ENCODE measurements around the gene PACC1.
A peak's percentile ranks its signal among the peaks of the same experiment; 100 is the strongest.

PACC1 gene

DNA sequence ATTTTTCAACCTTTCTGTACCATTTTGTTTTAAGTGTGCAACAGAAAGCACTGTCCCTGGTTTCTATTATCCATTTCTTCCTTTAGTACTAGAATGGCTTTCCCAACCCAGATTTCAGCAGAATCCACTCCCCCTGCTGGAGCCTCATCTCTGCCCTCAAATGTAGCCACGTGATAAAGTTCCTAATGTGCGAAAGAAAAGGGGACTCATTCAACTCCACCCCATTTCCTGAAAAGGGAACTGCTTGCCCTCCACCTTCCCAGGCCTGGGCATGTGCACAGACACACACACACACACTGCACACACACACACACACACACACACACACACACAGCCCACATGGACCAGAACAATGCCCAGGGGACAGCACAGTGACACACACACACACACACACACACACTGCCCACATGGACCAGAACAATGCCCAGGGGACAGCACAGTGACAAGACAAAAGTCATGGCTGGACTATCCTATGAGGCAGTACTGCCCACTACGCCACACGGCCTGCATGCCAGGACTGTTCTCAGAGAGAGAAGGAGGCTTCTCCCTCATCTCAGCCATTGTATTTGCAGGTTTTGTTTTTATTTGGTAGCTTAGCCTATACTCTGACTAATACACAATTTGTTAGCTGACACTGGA, 33.2 kb downstream of the PACC1 start:
- H3K79me2 ChIP-seq (ENCODE audit: insufficient read depth, low read length) = no peaks in the 10 kb centered on the region
- no peak overlapping the region for H3K27ac ChIP-seq (ENCODE audit: low read length)
- no peaks in the 10 kb centered on the region for H3K9me3 ChIP-seq (ENCODE audit: insufficient read depth, low read length, severe bottlenecking)
- no peak overlapping the region for H2AFZ ChIP-seq (ENCODE audit: low read depth, low read length)
- ATAC-seq (ENCODE audit: insufficient read depth, low read depth) (0 out of 3 replicates have a peak, but pooled peaks have one; percentile 19), DNase-seq (no peak)
- no peaks in the 10 kb centered on the region for H3K27me3 ChIP-seq (ENCODE audit: insufficient read depth, low read length, poor library complexity)
- H3K4me3 ChIP-seq (ENCODE audit: low read depth in 1 of 2, low read length in 2 of 2) = no peak overlapping the region
- H3K36me3 ChIP-seq (ENCODE audit: insufficient read depth, low read length) = peaks cover 93% of the 10 kb centered on the region
- TF ChIP-seq, protein P1, sequence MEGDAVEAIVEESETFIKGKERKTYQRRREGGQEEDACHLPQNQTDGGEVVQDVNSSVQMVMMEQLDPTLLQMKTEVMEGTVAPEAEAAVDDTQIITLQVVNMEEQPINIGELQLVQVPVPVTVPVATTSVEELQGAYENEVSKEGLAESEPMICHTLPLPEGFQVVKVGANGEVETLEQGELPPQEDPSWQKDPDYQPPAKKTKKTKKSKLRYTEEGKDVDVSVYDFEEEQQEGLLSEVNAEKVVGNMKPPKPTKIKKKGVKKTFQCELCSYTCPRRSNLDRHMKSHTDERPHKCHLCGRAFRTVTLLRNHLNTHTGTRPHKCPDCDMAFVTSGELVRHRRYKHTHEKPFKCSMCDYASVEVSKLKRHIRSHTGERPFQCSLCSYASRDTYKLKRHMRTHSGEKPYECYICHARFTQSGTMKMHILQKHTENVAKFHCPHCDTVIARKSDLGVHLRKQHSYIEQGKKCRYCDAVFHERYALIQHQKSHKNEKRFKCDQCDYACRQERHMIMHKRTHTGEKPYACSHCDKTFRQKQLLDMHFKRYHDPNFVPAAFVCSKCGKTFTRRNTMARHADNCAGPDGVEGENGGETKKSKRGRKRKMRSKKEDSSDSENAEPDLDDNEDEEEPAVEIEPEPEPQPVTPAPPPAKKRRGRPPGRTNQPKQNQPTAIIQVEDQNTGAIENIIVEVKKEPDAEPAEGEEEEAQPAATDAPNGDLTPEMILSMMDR (IDR thresholded peaks at IDR 0.05; ENCODE audit: borderline replicate concordance, extremely low read depth, low read length, poor library complexity, severe bottlenecking) = no peak
- no peak for TF ChIP-seq EZH2 (IDR thresholded peaks at IDR 0.05; ENCODE audit: borderline replicate concordance, low read depth, low read length, severe bottlenecking)
- H3K4me2 ChIP-seq (ENCODE audit: insufficient read depth, low read length) = no peak overlapping the region
- no peaks in the 10 kb centered on the region for H3K4me1 ChIP-seq (ENCODE audit: insufficient read depth, low read length)
- peaks cover 13% of the 10 kb centered on the region; the same call in 1 of the 2 replicates for H4K20me1 ChIP-seq (ENCODE audit: insufficient read depth, low read length)
- no peak overlapping the region for H3K9ac ChIP-seq (ENCODE audit: low read depth, low read length)

DNA sequence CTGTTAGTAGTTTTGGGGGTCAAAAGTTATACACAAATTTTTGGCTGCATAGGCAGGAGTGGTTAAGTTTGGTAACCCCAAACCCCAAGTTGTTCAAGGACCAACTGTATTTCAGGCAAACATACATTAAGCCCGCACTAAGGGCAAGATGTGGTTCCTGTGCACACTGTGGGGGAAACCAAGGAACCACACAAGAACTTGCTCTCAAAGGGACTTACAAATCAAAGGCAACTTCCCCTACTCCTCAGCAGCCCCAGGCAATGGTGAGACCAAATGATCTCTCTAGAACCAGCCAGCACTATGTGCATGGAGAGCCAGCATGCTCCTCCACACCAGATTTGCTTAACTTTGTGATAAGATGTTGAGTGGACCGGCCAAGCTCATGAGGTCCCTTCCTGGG, 35.3 kb downstream of the PACC1 start:
- H4K20me1 ChIP-seq (ENCODE audit: insufficient read depth, low read length) = peaks cover 3% of the 10 kb centered on the region; the same call in 1 of the 2 replicates
- H2AFZ ChIP-seq (ENCODE audit: low read depth, low read length) = no peak overlapping the region
- H3K4me3 ChIP-seq (ENCODE audit: low read depth in 1 of 2, low read length in 2 of 2) = no peak overlapping the region
- DNase-seq (no peak), ATAC-seq (ENCODE audit: insufficient read depth, low read depth) (no peak)
- H3K9me3 ChIP-seq (ENCODE audit: insufficient read depth, low read length, severe bottlenecking) = no peaks in the 10 kb centered on the region
- no peak overlapping the region for H3K9ac ChIP-seq (ENCODE audit: low read depth, low read length)
- no peak overlapping the region for H3K27ac ChIP-seq (ENCODE audit: low read length)
- H3K79me2 ChIP-seq (ENCODE audit: insufficient read depth, low read length) = no peaks in the 10 kb centered on the region
- TF ChIP-seq EZH2 (IDR thresholded peaks at IDR 0.05; ENCODE audit: borderline replicate concordance, low read depth, low read length, severe bottlenecking) = no peak
- TF ChIP-seq, protein P1 (IDR thresholded peaks at IDR 0.05; ENCODE audit: borderline replicate concordance, extremely low read depth, low read length, poor library complexity, severe bottlenecking) = no peak
- no peaks in the 10 kb centered on the region for H3K27me3 ChIP-seq (ENCODE audit: insufficient read depth, low read length, poor library complexity)
- peaks cover 89% of the 10 kb centered on the region for H3K36me3 ChIP-seq (ENCODE audit: insufficient read depth, low read length)
- H3K4me2 ChIP-seq (ENCODE audit: insufficient read depth, low read length) = no peak overlapping the region
- no peaks in the 10 kb centered on the region for H3K4me1 ChIP-seq (ENCODE audit: insufficient read depth, low read length)

DNA sequence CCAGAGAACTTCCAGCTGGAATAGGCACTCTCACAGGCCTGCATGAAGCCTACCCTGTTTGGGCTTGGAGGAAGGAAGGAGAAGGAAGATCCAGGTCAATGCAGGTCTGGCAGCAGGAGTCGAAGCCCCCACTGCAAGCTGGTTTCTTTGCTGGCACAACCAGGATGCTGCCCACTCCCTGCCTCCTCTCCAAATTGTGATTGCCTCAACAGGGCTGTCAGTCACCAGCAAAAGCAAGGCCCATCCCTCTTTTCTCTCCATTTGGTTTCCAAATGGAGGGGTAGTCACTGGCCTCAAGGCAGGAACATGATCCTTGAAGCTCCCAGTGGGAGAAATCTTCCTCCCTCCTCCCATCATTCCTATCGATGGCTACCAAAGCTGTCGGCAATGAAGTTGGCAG, 37.0 kb downstream of the PACC1 start:
- Histone ChIP-seq H3K9me3 (ENCODE audit: insufficient read depth, low read length, severe bottlenecking) (no peaks in the 10 kb centered on the region), H3K4me3 (ENCODE audit: low read depth in 1 of 2, low read length in 2 of 2) (no peak overlapping the region), H4K20me1 (ENCODE audit: insufficient read depth, low read length) (peaks cover 3% of the 10 kb centered on the region; the same call in 1 of the 2 replicates), H3K27ac (ENCODE audit: low read length) (no peak overlapping the region), H3K9ac (ENCODE audit: low read depth, low read length) (no peak overlapping the region), H3K27me3 (ENCODE audit: insufficient read depth, low read length, poor library complexity) (no peaks in the 10 kb centered on the region), H3K36me3 (ENCODE audit: insufficient read depth, low read length) (peaks cover 89% of the 10 kb centered on the region), H3K4me2 (ENCODE audit: insufficient read depth, low read length) (no peak overlapping the region), H2AFZ (ENCODE audit: low read depth, low read length) (no peak overlapping the region), H3K4me1 (ENCODE audit: insufficient read depth, low read length) (no peaks in the 10 kb centered on the region), H3K79me2 (ENCODE audit: insufficient read depth, low read length) (no peaks in the 10 kb centered on the region)
- no peak for DNase-seq
- ATAC-seq (ENCODE audit: insufficient read depth, low read depth) = no peak
- TF ChIP-seq, protein P1 (IDR thresholded peaks at IDR 0.05; ENCODE audit: borderline replicate concordance, extremely low read depth, low read length, poor library complexity, severe bottlenecking) = no peak
- no peak for TF ChIP-seq EZH2 (IDR thresholded peaks at IDR 0.05; ENCODE audit: borderline replicate concordance, low read depth, low read length, severe bottlenecking)
